HG03064 (cell line): ENCODE measurements around the gene COLEC12.
"Not testable (repeated sequence)": the region's sequence is repeated elsewhere in the genome, so short reads cannot be mapped to it uniquely, and the experiment has no call there.

Experiments used
- ATAC-seq: cut with Tn5 transposase; IDR thresholded peaks from one replicate; pipeline ENCODE4 v1.9.1; 2021; ENCODE audit warnings: low read depth; ENCODE audit not compliant: unreplicated experiment

Gene COLEC12

GRCh38 chr18:415617-416612 lies 84.6 kb downstream of the COLEC12 start:
- no peak for ATAC-seq

- no peak for ATAC-seq
These were observed 85.5 kb downstream of the COLEC12 start for GRCh38 chr18:415047-415446.

- ATAC-seq, result no peak
These were observed 87.3 kb downstream of the COLEC12 start for GRCh38 chr18:413233-413632.

- no peak for ATAC-seq
These were observed 90.5 kb downstream of the COLEC12 start for GRCh38 chr18:410047-410455.

- ATAC-seq, result no peak
These were observed 92.1 kb downstream of the COLEC12 start for GRCh38 chr18:408367-408766.

GRCh38 chr18:407626-408224 lies 92.8 kb downstream of the COLEC12 start:
- no peak for ATAC-seq

- ATAC-seq, result no peak
These were observed 93.3 kb downstream of the COLEC12 start for GRCh38 chr18:407191-407590.

GRCh38 chr18:406677-407076 lies 93.8 kb downstream of the COLEC12 start:
- no peak for ATAC-seq

- ATAC-seq, result not testable (repeated sequence)
These were observed 95.5 kb downstream of the COLEC12 start for GRCh38 chr18:405006-405405.

GRCh38 chr18:404061-404636 lies 96.4 kb downstream of the COLEC12 start:
- no peak for ATAC-seq

- ATAC-seq, result no peak
These were observed 98.4 kb downstream of the COLEC12 start for GRCh38 chr18:402129-402528.

- no peak for ATAC-seq
These were observed 100.0 kb downstream of the COLEC12 start for GRCh38 chr18:400456-400855.

- ATAC-seq, result no peak
These were observed 100.8 kb downstream of the COLEC12 start for GRCh38 chr18:399631-400135.

- ATAC-seq, result no peak
These were observed 101.4 kb downstream of the COLEC12 start for GRCh38 chr18:398935-399630.

- no peak for ATAC-seq
These were observed 103.9 kb downstream of the COLEC12 start for GRCh38 chr18:396556-396955.

- no peak for ATAC-seq
These were observed 104.3 kb downstream of the COLEC12 start for GRCh38 chr18:396251-396555.

- ATAC-seq, result no peak
These were observed 104.8 kb downstream of the COLEC12 start for GRCh38 chr18:395456-396250.

GRCh38 chr18:394987-395362 lies 105.5 kb downstream of the COLEC12 start:
- no peak for ATAC-seq

- no peak for ATAC-seq
These were observed 106.1 kb downstream of the COLEC12 start for GRCh38 chr18:394262-394986.
